Measurements from ENCODE around the gene SPEF1. TPM values are rescaled to one million over a fixed set of nuclear protein-coding genes. Genes with fewer than 3 reads are reported as not detected.

The SPEF1 gene
- total and polyA plus RNA-seq, 10 of the 15 experiments (the other 5 are each of a cell fraction or from before 2014, with no cell fraction given) = 0.12 TPM; not detected in 9

DNA sequence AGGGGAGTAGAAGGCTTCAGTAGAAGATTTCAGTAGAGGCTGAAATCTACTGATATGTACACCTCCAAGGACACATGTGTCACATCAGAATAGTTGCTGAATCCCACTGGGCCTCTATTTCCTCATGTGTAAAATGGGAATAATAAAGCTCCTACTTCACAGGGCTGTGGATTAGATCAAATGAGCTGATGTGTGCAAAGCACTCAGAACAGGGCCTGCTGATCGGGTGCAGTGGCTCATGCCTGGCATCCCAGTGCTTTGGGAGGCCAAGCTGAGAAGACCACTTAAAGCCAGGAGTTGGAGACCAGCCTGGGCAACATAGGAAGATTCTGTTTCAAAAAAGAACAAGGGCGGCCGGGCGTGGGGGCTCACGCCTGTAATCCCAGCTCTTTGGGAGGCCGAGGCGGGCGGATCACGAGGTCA is 31.0 kb upstream of the SPEF1 start:
- no peak overlapping the region for H3K4me2 ChIP-seq (ENCODE audit: control insufficient read depth, insufficient read depth)
- BruUV-seq (replicated peaks) = no TSS peak
- no peaks in the 10 kb centered on the region for H3K79me2 ChIP-seq (ENCODE audit: control insufficient read depth, insufficient read depth, low read length)
- ChIA-PET CTCF (interaction anchor here (1.0 kb wide), 1 partner anchor 43 kb away, joined by 3 read pairs; no protein-coding TSS in a partner anchor), SMC1A (ENCODE audit: uncharacterized antibody, unreplicated experiment) (interaction anchor here (2.0 kb wide), 1 partner anchor 260 kb away, joined by 4 read pairs; no protein-coding TSS in a partner anchor), RAD21 (ENCODE audit: unreplicated experiment) (interaction anchor here (0.6 kb wide), 1 partner anchor 12 kb away, joined by 3 read pairs; no protein-coding TSS in a partner anchor), POLR2A (interaction anchor here (0.6 to 0.9 kb wide), 2 partner anchors 11 to 14 kb away, joined by 4 to 6 read pairs; no protein-coding TSS in a partner anchor)
- no peaks in the 10 kb centered on the region for H3K36me3 ChIP-seq (ENCODE audit: control insufficient read depth in 2 of 2, insufficient read depth in 2 of 2, low read length in 1 of 2)
- H3K27ac ChIP-seq (ENCODE audit: control insufficient read depth, insufficient read depth) = no peak overlapping the region
- peaks cover 9% of the 10 kb centered on the region for H3K4me1 ChIP-seq (ENCODE audit: control insufficient read depth, insufficient read depth, low read length)
- H2AFZ ChIP-seq (ENCODE audit: control insufficient read depth, low read depth, low read length) = no peak overlapping the region; the same call in 1 of the 2 replicates
- intact Hi-C loops (cut with micrococcal nuclease; ENCODE audit: unreplicated experiment) = no loop called here
- no peaks in the 10 kb centered on the region for H4K20me1 ChIP-seq (ENCODE audit: control insufficient read depth, insufficient read depth)
- 92% methylated on average over 1 of the region's 9 CpGs for WGBS (ENCODE audit: insufficient coverage, insufficient replicate concordance, low lambda C conversion rate, missing lambda C conversion rate)
- FAIRE-seq = no peak
- no peak for DNase-seq (ENCODE audit: low read depth, low spot score)
- H3K27me3 ChIP-seq (replicated peaks in 1 of 2; ENCODE audit: control insufficient read depth in 2 of 2, insufficient read depth in 2 of 2, low read length in 1 of 2) = no peaks in the 10 kb centered on the region
- H3K9ac ChIP-seq (ENCODE audit: control insufficient read depth, insufficient read depth, low read length) = no peak overlapping the region
- no peak overlapping the region for H3K4me3 ChIP-seq
- in situ Hi-C loops (cut with MboI) = no loop called here
- no peak for ATAC-seq
- H3K9me3 ChIP-seq (replicated peaks; ENCODE audit: control insufficient read depth, insufficient read depth, low read length) = no peaks in the 10 kb centered on the region
- TF ChIP-seq BHLHE40 (IDR thresholded peaks at IDR 0.05; ENCODE audit: borderline replicate concordance in 1 of 2, low read depth in 2 of 2, low read length in 1 of 2) (no peak), CHD2 (IDR thresholded peaks at IDR 0.05; ENCODE audit: borderline replicate concordance, low read depth, low read length) (no peak), POLR2AphosphoS5 (IDR thresholded peaks at IDR 0.05; ENCODE audit: low read length) (no peak), NFYB (IDR thresholded peaks at IDR 0.05; ENCODE audit: insufficient read depth, low read depth, low read length) (no peak), CBFB (IDR thresholded peaks at IDR 0.05; ENCODE audit: low read depth) (no peak), RELA (IDR thresholded peaks at IDR 0.05; ENCODE audit: borderline replicate concordance, partially characterized antibody) (no peak), SREBF2 (IDR thresholded peaks at IDR 0.05; ENCODE audit: low read length) (no peak), CHD1 (IDR thresholded peaks at IDR 0.05; ENCODE audit: low read depth, low read length) (no peak), SMC3 (IDR thresholded peaks at IDR 0.05; ENCODE audit: borderline replicate concordance, low read length) (no peak), POLR2AphosphoS2 (IDR thresholded peaks at IDR 0.05; ENCODE audit: low read depth, low read length) (no peak), JUNB (IDR thresholded peaks at IDR 0.05) (no peak), TARDBP (IDR thresholded peaks at IDR 0.05; ENCODE audit: borderline replicate concordance) (no peak), ETV6 (conservative IDR thresholded peaks at IDR 0.05 in 1 of 2, IDR thresholded peaks at IDR 0.05 in 1 of 2; ENCODE audit: borderline replicate concordance in 1 of 2, low read depth in 1 of 2) (no peak)
- TF ChIP-seq, protein P1, sequence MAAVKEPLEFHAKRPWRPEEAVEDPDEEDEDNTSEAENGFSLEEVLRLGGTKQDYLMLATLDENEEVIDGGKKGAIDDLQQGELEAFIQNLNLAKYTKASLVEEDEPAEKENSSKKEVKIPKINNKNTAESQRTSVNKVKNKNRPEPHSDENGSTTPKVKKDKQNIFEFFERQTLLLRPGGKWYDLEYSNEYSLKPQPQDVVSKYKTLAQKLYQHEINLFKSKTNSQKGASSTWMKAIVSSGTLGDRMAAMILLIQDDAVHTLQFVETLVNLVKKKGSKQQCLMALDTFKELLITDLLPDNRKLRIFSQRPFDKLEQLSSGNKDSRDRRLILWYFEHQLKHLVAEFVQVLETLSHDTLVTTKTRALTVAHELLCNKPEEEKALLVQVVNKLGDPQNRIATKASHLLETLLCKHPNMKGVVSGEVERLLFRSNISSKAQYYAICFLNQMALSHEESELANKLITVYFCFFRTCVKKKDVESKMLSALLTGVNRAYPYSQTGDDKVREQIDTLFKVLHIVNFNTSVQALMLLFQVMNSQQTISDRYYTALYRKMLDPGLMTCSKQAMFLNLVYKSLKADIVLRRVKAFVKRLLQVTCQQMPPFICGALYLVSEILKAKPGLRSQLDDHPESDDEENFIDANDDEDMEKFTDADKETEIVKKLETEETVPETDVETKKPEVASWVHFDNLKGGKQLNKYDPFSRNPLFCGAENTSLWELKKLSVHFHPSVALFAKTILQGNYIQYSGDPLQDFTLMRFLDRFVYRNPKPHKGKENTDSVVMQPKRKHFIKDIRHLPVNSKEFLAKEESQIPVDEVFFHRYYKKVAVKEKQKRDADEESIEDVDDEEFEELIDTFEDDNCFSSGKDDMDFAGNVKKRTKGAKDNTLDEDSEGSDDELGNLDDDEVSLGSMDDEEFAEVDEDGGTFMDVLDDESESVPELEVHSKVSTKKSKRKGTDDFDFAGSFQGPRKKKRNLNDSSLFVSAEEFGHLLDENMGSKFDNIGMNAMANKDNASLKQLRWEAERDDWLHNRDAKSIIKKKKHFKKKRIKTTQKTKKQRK (IDR thresholded peaks at IDR 0.05; ENCODE audit: low read depth, low read length) = no peak
- TF ChIP-seq, protein P2, sequence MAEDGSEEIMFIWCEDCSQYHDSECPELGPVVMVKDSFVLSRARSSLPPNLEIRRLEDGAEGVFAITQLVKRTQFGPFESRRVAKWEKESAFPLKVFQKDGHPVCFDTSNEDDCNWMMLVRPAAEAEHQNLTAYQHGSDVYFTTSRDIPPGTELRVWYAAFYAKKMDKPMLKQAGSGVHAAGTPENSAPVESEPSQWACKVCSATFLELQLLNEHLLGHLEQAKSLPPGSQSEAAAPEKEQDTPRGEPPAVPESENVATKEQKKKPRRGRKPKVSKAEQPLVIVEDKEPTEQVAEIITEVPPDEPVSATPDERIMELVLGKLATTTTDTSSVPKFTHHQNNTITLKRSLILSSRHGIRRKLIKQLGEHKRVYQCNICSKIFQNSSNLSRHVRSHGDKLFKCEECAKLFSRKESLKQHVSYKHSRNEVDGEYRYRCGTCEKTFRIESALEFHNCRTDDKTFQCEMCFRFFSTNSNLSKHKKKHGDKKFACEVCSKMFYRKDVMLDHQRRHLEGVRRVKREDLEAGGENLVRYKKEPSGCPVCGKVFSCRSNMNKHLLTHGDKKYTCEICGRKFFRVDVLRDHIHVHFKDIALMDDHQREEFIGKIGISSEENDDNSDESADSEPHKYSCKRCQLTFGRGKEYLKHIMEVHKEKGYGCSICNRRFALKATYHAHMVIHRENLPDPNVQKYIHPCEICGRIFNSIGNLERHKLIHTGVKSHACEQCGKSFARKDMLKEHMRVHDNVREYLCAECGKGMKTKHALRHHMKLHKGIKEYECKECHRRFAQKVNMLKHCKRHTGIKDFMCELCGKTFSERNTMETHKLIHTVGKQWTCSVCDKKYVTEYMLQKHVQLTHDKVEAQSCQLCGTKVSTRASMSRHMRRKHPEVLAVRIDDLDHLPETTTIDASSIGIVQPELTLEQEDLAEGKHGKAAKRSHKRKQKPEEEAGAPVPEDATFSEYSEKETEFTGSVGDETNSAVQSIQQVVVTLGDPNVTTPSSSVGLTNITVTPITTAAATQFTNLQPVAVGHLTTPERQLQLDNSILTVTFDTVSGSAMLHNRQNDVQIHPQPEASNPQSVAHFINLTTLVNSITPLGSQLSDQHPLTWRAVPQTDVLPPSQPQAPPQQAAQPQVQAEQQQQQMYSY (CRISPR knock-in tag; IDR thresholded peaks at IDR 0.05) = no peak
- TF ChIP-seq, protein P3, sequence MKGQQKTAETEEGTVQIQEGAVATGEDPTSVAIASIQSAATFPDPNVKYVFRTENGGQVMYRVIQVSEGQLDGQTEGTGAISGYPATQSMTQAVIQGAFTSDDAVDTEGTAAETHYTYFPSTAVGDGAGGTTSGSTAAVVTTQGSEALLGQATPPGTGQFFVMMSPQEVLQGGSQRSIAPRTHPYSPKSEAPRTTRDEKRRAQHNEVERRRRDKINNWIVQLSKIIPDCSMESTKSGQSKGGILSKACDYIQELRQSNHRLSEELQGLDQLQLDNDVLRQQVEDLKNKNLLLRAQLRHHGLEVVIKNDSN (IDR thresholded peaks at IDR 0.05; ENCODE audit: borderline replicate concordance, extremely low read length, insufficient read depth, low read depth, low read length) = no peak
